ENCODE measurements around the gene RPS19. TPM values are rescaled to one million over a fixed set of nuclear protein-coding genes. Genes with fewer than 3 reads are reported as not detected.

RPS19 gene
- total RNA-seq, 1 experiment from 2014 or later, result 1,349 TPM

DNA sequence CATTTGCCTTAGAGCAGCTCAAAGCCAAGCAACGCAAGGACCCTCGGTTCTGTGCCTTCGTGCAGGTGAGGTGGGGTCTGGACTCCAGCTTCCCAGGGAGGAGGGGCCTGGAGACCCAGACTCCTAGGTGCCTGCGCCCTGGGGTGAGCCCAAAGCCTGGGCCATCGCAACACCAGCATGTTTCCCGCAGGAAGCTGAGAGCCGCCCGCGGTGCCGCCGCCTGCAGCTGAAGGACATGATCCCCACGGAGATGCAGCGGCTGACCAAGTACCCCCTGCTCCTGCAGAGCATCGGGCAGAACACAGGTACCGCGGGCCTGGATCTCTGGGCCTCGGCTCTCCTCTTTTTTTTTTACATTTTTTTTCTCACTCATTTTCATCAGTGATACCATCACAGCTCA, 42.5 kb downstream of the RPS19 start:
- DNase-seq (ENCODE audit: low read depth, low spot score) (no peak), ATAC-seq (no peak)
- in situ Hi-C loops (cut with HindIII; ENCODE audit: low pct_unique_long_range_greater_than_20kb, low sequenced_read_pairs) (no loop called here), intact Hi-C loops (cut with micrococcal nuclease; ENCODE audit: unreplicated experiment) (no loop called here)
- POLR2A ChIA-PET, result no interaction called here
- Histone ChIP-seq H3K27ac (ENCODE audit: low read length) (no peak overlapping the region), H3K9me3 (ENCODE audit: control insufficient read depth, insufficient read depth, low read depth, low read length) (no peaks in the 10 kb centered on the region), H3K27me3 (ENCODE audit: control insufficient read depth, insufficient read depth, low read length) (no peaks in the 10 kb centered on the region), H3K36me3 (ENCODE audit: control insufficient read depth, insufficient read depth, low read length) (no peaks in the 10 kb centered on the region; the same call in 1 of the 2 replicates), H3K4me1 (ENCODE audit: control insufficient read depth, insufficient read depth, low read length) (no peaks in the 10 kb centered on the region), H3K4me3 (ENCODE audit: low read depth in 2 of 2, low read length in 2 of 2) (no peak overlapping the region)
- no peak for TF ChIP-seq POLR2AphosphoS5 (IDR thresholded peaks at IDR 0.05; ENCODE audit: low read depth, low read length)
- no peak for TF ChIP-seq TCF7L2 (IDR thresholded peaks at IDR 0.05; ENCODE audit: low read depth, low read length)
- TF ChIP-seq, protein P1, sequence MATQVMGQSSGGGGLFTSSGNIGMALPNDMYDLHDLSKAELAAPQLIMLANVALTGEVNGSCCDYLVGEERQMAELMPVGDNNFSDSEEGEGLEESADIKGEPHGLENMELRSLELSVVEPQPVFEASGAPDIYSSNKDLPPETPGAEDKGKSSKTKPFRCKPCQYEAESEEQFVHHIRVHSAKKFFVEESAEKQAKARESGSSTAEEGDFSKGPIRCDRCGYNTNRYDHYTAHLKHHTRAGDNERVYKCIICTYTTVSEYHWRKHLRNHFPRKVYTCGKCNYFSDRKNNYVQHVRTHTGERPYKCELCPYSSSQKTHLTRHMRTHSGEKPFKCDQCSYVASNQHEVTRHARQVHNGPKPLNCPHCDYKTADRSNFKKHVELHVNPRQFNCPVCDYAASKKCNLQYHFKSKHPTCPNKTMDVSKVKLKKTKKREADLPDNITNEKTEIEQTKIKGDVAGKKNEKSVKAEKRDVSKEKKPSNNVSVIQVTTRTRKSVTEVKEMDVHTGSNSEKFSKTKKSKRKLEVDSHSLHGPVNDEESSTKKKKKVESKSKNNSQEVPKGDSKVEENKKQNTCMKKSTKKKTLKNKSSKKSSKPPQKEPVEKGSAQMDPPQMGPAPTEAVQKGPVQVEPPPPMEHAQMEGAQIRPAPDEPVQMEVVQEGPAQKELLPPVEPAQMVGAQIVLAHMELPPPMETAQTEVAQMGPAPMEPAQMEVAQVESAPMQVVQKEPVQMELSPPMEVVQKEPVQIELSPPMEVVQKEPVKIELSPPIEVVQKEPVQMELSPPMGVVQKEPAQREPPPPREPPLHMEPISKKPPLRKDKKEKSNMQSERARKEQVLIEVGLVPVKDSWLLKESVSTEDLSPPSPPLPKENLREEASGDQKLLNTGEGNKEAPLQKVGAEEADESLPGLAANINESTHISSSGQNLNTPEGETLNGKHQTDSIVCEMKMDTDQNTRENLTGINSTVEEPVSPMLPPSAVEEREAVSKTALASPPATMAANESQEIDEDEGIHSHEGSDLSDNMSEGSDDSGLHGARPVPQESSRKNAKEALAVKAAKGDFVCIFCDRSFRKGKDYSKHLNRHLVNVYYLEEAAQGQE (IDR thresholded peaks at IDR 0.05; ENCODE audit: insufficient read depth in 1 of 2, low read depth in 2 of 2, low read length in 1 of 2), result no peak
- TF ChIP-seq, protein P2, sequence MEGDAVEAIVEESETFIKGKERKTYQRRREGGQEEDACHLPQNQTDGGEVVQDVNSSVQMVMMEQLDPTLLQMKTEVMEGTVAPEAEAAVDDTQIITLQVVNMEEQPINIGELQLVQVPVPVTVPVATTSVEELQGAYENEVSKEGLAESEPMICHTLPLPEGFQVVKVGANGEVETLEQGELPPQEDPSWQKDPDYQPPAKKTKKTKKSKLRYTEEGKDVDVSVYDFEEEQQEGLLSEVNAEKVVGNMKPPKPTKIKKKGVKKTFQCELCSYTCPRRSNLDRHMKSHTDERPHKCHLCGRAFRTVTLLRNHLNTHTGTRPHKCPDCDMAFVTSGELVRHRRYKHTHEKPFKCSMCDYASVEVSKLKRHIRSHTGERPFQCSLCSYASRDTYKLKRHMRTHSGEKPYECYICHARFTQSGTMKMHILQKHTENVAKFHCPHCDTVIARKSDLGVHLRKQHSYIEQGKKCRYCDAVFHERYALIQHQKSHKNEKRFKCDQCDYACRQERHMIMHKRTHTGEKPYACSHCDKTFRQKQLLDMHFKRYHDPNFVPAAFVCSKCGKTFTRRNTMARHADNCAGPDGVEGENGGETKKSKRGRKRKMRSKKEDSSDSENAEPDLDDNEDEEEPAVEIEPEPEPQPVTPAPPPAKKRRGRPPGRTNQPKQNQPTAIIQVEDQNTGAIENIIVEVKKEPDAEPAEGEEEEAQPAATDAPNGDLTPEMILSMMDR (IDR thresholded peaks at IDR 0.05), result no peak
- no peak for TF ChIP-seq SIN3A (IDR thresholded peaks at IDR 0.05; ENCODE audit: borderline replicate concordance, insufficient read depth, low read depth, low read length)
- no TSS peak for BruUV-seq (replicated peaks)
- CTCF ChIA-PET, result no interaction called here

DNA sequence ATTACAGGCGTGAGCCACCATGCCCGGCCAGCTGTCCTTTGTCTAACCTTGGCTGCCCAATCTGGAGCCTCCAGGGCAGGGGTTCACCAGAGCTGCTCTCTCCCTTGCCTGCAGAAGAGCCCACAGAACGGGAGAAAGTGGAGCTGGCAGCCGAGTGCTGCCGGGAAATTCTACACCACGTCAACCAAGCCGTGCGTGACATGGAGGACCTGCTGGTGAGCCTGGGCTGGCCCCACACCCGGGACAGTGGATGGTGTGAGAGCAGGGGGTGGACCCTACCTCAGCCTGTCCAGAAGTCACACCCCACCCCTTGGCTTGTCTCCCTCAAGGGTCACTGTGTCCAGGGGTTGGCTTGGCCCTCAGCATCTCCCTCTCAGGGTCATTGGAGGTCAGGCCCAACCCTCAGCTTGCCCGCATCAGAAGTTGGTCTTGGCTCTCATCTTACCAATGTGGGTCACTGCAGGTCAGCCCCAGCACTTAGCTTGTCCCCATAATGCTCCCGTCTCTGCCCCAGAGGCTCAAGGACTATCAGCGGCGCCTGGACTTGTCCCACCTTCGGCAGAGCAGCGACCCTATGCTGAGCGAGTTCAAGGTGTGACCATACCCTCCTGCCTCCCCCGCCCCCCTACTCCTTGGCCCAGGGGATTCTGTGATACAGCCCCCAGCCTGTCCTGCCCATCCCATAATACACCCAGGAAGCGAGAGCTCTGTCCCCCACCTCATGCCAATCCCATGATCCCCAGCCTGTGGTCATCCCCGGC, 43.3 kb downstream of the RPS19 start:
- TF ChIP-seq TCF7L2 (IDR thresholded peaks at IDR 0.05; ENCODE audit: low read depth, low read length) (no peak), SIN3A (IDR thresholded peaks at IDR 0.05; ENCODE audit: borderline replicate concordance, insufficient read depth, low read depth, low read length) (no peak), POLR2AphosphoS5 (IDR thresholded peaks at IDR 0.05; ENCODE audit: low read depth, low read length) (no peak)
- TF ChIP-seq, protein P1 (IDR thresholded peaks at IDR 0.05; ENCODE audit: insufficient read depth in 1 of 2, low read depth in 2 of 2, low read length in 1 of 2), result no peak
- TF ChIP-seq, protein P2 (IDR thresholded peaks at IDR 0.05), result no peak
- ChIA-PET CTCF (no interaction called here), POLR2A (no interaction called here)
- no peak overlapping the region for H3K27ac ChIP-seq (ENCODE audit: low read length)
- H3K9me3 ChIP-seq (ENCODE audit: control insufficient read depth, insufficient read depth, low read depth, low read length), result no peaks in the 10 kb centered on the region
- BruUV-seq (replicated peaks), result no TSS peak
- no peaks in the 10 kb centered on the region; the same call in 1 of the 2 replicates for H3K36me3 ChIP-seq (ENCODE audit: control insufficient read depth, insufficient read depth, low read length)
- intact Hi-C loops (cut with micrococcal nuclease; ENCODE audit: unreplicated experiment), result no loop called here
- in situ Hi-C loops (cut with HindIII; ENCODE audit: low pct_unique_long_range_greater_than_20kb, low sequenced_read_pairs), result no loop called here
- DNase-seq (ENCODE audit: low read depth, low spot score) (no peak), ATAC-seq (no peak; the same call in 1 of the 2 replicates)
- no peaks in the 10 kb centered on the region for H3K27me3 ChIP-seq (ENCODE audit: control insufficient read depth, insufficient read depth, low read length)
- H3K4me1 ChIP-seq (ENCODE audit: control insufficient read depth, insufficient read depth, low read length), result no peaks in the 10 kb centered on the region
- no peak overlapping the region for H3K4me3 ChIP-seq (ENCODE audit: low read depth in 2 of 2, low read length in 2 of 2)
